ENCODE results near the gene ARHGEF11. TPM values are rescaled to one million over a fixed set of nuclear protein-coding genes. Genes with fewer than 3 reads are reported as not detected.

ARHGEF11 gene
- polyA plus RNA-seq, 1 donor (not counting 4 experiments of a cell fraction or from before 2014, with no cell fraction given) = 8.0 TPM

DNA sequence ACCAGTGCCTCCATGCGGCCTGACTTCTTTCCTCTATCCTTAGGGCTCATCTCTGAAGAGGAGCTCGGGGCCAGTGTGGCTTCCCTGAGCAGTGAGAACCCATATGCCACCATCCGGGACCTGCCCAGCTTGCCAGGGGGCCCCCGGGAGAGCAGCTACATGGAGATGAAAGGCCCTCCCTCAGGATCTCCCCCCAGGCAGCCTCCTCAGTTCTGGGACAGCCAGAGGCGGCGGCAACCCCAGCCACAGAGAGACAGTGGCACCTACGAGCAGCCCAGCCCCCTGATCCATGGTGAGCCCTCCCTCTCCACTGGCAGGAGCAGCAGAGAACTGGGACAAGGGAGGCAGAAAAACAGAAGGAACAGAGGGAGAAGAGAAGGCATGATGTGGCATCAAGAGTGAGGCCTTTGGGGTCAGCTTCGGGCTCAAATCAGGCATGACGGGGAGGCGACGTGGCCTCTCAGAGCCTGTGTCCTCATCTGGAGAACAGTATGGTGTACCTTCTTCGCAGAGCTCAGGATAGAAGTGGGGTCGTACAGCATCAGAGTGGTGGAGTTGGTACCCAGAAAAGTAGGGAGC lies 131.6 kb downstream of the ARHGEF11 start:
- Histone ChIP-seq H4K20me1 (ENCODE audit: control insufficient read depth, extremely low read depth, insufficient read depth, low read length) (no peaks in the 10 kb centered on the region), H3K4me3 (ENCODE audit: control insufficient read depth in 2 of 3, extremely low read depth in 1 of 3, insufficient read depth in 2 of 3, low read depth in 1 of 3, low read length in 3 of 3) (no peak overlapping the region), H3K9me1 (ENCODE audit: control insufficient read depth, extremely low read depth, insufficient read depth, low read length) (no peaks in the 10 kb centered on the region), H3K27ac (ENCODE audit: control insufficient read depth, insufficient read depth, low read length) (no peak overlapping the region), H3K4me2 (ENCODE audit: control insufficient read depth, extremely low read depth, insufficient read depth, low read depth, low read length) (no peak overlapping the region), H3K9me3 (ENCODE audit: control insufficient read depth, low read depth, low read length) (no peaks in the 10 kb centered on the region), H3K27me3 (ENCODE audit: control insufficient read depth, extremely low read depth, insufficient read depth, low read length) (no peaks in the 10 kb centered on the region), H3K79me2 (ENCODE audit: control insufficient read depth, insufficient read depth, low read length) (no peaks in the 10 kb centered on the region), H2AFZ (ENCODE audit: control insufficient read depth, low read length) (no peak overlapping the region), H3K9ac (ENCODE audit: control insufficient read depth, extremely low read depth, insufficient read depth, low read length) (no peak overlapping the region), H3K36me3 (ENCODE audit: control insufficient read depth in 2 of 2, extremely low read depth in 1 of 2, insufficient read depth in 2 of 2, low read length in 2 of 2) (peaks cover 6 to 23% of the 10 kb centered on the region in 2 experiments), H3K4me1 (ENCODE audit: control insufficient read depth, extremely low read depth, insufficient read depth, low read length) (peaks cover 2% of the 10 kb centered on the region)
- dilution Hi-C loops (cut with MboI; ENCODE audit: extremely low pct_ligation_motif_present, low sequenced_read_pairs) = no loop called here
- TF ChIP-seq, protein P1, sequence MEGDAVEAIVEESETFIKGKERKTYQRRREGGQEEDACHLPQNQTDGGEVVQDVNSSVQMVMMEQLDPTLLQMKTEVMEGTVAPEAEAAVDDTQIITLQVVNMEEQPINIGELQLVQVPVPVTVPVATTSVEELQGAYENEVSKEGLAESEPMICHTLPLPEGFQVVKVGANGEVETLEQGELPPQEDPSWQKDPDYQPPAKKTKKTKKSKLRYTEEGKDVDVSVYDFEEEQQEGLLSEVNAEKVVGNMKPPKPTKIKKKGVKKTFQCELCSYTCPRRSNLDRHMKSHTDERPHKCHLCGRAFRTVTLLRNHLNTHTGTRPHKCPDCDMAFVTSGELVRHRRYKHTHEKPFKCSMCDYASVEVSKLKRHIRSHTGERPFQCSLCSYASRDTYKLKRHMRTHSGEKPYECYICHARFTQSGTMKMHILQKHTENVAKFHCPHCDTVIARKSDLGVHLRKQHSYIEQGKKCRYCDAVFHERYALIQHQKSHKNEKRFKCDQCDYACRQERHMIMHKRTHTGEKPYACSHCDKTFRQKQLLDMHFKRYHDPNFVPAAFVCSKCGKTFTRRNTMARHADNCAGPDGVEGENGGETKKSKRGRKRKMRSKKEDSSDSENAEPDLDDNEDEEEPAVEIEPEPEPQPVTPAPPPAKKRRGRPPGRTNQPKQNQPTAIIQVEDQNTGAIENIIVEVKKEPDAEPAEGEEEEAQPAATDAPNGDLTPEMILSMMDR (optimal IDR thresholded peaks at IDR 0.05 in 1 of 3, IDR thresholded peaks at IDR 0.05 in 1 of 3, conservative IDR thresholded peaks at IDR 0.05 in 1 of 3; ENCODE audit: extremely low read depth in 1 of 3, insufficient read depth in 2 of 3, low read length in 3 of 3) = no peak
- TF ChIP-seq EZH2 (IDR thresholded peaks at IDR 0.05; ENCODE audit: low read length) = no peak
- DNase-seq (ENCODE audit: low read depth, low spot score) = no peak
- FAIRE-seq = no peak

DNA sequence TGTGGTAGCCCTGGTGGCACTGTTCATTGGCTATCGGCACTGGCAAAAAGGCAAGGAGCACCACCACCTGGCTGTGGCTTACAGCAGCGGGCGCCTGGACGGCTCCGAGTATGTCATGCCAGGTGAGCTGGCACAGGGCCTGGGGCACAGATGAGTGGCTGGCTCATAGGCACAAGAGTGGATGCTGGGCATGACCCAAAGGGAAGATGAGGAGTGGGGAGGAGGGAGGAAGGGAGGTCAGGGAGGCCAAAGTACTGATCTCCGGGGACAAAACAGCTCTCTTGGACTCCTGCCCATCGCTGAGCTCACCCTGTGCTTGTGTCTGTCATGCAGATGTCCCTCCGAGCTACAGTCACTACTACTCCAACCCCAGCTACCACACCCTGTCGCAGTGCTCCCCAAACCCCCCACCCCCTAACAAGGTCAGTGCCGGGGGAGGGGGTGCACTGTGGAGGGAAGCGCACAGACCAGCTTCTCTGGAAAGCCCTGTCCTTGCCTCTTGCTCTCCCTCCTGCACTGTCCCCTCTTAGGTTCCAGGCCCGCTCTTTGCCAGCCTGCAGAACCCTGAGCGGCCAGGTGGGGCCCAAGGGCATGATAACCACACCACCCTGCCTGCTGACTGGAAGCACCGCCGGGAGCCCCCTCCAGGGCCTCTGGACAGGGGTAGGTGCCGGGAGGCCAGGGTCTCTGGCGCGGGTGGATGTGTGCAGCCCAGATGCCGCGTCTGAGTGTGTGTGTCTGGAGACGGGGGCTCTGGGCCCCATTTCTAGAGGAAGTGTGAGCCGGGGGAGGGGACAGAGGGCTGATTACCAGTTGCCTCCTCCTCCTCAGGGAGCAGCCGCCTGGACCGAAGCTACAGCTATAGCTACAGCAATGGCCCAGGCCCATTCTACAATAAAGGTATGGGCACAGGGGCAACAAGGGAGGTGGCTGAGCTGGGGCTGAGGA lies 132.4 kb downstream of the ARHGEF11 start:
- no peak overlapping the region for H3K4me3 ChIP-seq (ENCODE audit: control insufficient read depth in 2 of 3, extremely low read depth in 1 of 3, insufficient read depth in 2 of 3, low read depth in 1 of 3, low read length in 3 of 3)
- peaks cover 6 to 23% of the 10 kb centered on the region in 2 experiments for H3K36me3 ChIP-seq (ENCODE audit: control insufficient read depth in 2 of 2, extremely low read depth in 1 of 2, insufficient read depth in 2 of 2, low read length in 2 of 2)
- dilution Hi-C loops (cut with MboI; ENCODE audit: extremely low pct_ligation_motif_present, low sequenced_read_pairs) = no loop called here
- no peak for FAIRE-seq
- no peak overlapping the region for H2AFZ ChIP-seq (ENCODE audit: control insufficient read depth, low read length)
- no peak overlapping the region for H3K4me2 ChIP-seq (ENCODE audit: control insufficient read depth, extremely low read depth, insufficient read depth, low read depth, low read length)
- H3K27ac ChIP-seq (ENCODE audit: control insufficient read depth, insufficient read depth, low read length) = no peak overlapping the region
- no peak for TF ChIP-seq EZH2 (IDR thresholded peaks at IDR 0.05; ENCODE audit: low read length)
- TF ChIP-seq, protein P1 (optimal IDR thresholded peaks at IDR 0.05 in 1 of 3, IDR thresholded peaks at IDR 0.05 in 1 of 3, conservative IDR thresholded peaks at IDR 0.05 in 1 of 3; ENCODE audit: extremely low read depth in 1 of 3, insufficient read depth in 2 of 3, low read length in 3 of 3) = peak in 1 of 3 experiments; percentile 13
- H3K9ac ChIP-seq (ENCODE audit: control insufficient read depth, extremely low read depth, insufficient read depth, low read length) = no peak overlapping the region
- H3K4me1 ChIP-seq (ENCODE audit: control insufficient read depth, extremely low read depth, insufficient read depth, low read length) = peaks cover 6% of the 10 kb centered on the region
- H3K79me2 ChIP-seq (ENCODE audit: control insufficient read depth, insufficient read depth, low read length) = no peaks in the 10 kb centered on the region
- no peaks in the 10 kb centered on the region for H3K9me3 ChIP-seq (ENCODE audit: control insufficient read depth, low read depth, low read length)
- no peaks in the 10 kb centered on the region for H3K9me1 ChIP-seq (ENCODE audit: control insufficient read depth, extremely low read depth, insufficient read depth, low read length)
- no peak for DNase-seq (ENCODE audit: low read depth, low spot score)
- H4K20me1 ChIP-seq (ENCODE audit: control insufficient read depth, extremely low read depth, insufficient read depth, low read length) = no peaks in the 10 kb centered on the region
- H3K27me3 ChIP-seq (ENCODE audit: control insufficient read depth, extremely low read depth, insufficient read depth, low read length) = no peaks in the 10 kb centered on the region
